SW 1271 (cell line): Measurements from ENCODE around the gene GPR146.

Experiments used
- DNase-seq, 2 experiments: peaks; one replicate each; lab custom pipeline; 2025; lab: John Stamatoyannopoulos, UW

GPR146 gene

GRCh38 chr7:1011297-1012003 is 32.9 kb upstream of the GPR146 start:
- DNase-seq, result no peak

GRCh38 chr7:1012004-1012715 is 32.2 kb upstream of the GPR146 start:
- no peak for DNase-seq

GRCh38 chr7:1012716-1013095 is 31.6 kb upstream of the GPR146 start:
- DNase-seq, result no peak

- DNase-seq, result no peak
These were observed 30.8 kb upstream of the GPR146 start for GRCh38 chr7:1013581-1013980.

GRCh38 chr7:1014681-1015080 is 29.7 kb upstream of the GPR146 start:
- DNase-seq, result no peak

GRCh38 chr7:1015196-1016121 is 28.9 kb upstream of the GPR146 start:
- no peak for DNase-seq

GRCh38 chr7:1016577-1017531 is 27.5 kb upstream of the GPR146 start:
- no peak for DNase-seq

GRCh38 chr7:1017586-1018333 is 26.6 kb upstream of the GPR146 start:
- no peak for DNase-seq

- DNase-seq, result no peak
These were observed 26.0 kb upstream of the GPR146 start for GRCh38 chr7:1018334-1018695.

GRCh38 chr7:1019255-1019785 is 25.0 kb upstream of the GPR146 start:
- no peak for DNase-seq

GRCh38 chr7:1019789-1020610 is 24.3 kb upstream of the GPR146 start:
- DNase-seq, result no peak

- no peak for DNase-seq
These were observed 23.5 kb upstream of the GPR146 start for GRCh38 chr7:1020849-1021251.

GRCh38 chr7:1021366-1021765 is 23.0 kb upstream of the GPR146 start:
- DNase-seq, result no peak

GRCh38 chr7:1021931-1022330 is 22.4 kb upstream of the GPR146 start:
- DNase-seq, result no peak

GRCh38 chr7:1022356-1022755 is 22.0 kb upstream of the GPR146 start:
- DNase-seq, result no peak

- no peak for DNase-seq
These were observed 21.4 kb upstream of the GPR146 start for GRCh38 chr7:1022801-1023465.

- DNase-seq, result no peak
These were observed 20.0 kb upstream of the GPR146 start for GRCh38 chr7:1024331-1024841.

- no peak for DNase-seq
These were observed 19.2 kb upstream of the GPR146 start for GRCh38 chr7:1024876-1025742.
